LNCaP clone FGC (cell line): Measurements from ENCODE around the gene PSMB9.

Source experiments
- DNase-seq: peaks from one replicate; pipeline ENCODE4 v3.0.0-alpha.2; 2011; ENCODE audit warnings: low read depth
- H3K4me3 ChIP-seq: 2 replicates; pipeline ENCODE4 v1.5.1; 2011; ENCODE audit warnings: mild to moderate bottlenecking, low read depth, low read length, control low read depth
- CTCF ChIP-seq: IDR thresholded peaks from 2 replicates; pipeline ENCODE4 v1.5.1; 2012; ENCODE audit warnings: mild to moderate bottlenecking; ENCODE audit not compliant: control insufficient read depth, insufficient read depth; ENCODE audit errors: extremely low read depth

PSMB9 gene

GRCh38 chr6:32886681-32887383 is 32.8 kb downstream of the PSMB9 start:
- H3K4me3 ChIP-seq = no peak overlapping the region
- no peak for DNase-seq
- TF ChIP-seq CTCF = no peak

GRCh38 chr6:32887616-32888015 is 33.6 kb downstream of the PSMB9 start:
- no peak for DNase-seq
- H3K4me3 ChIP-seq = no peak overlapping the region
- no peak for TF ChIP-seq CTCF

GRCh38 chr6:32888576-32888975 is 34.6 kb downstream of the PSMB9 start:
- no peak for DNase-seq
- H3K4me3 ChIP-seq = no peak overlapping the region
- no peak for TF ChIP-seq CTCF

- no peak for TF ChIP-seq CTCF
- DNase-seq = no peak
- H3K4me3 ChIP-seq = no peak overlapping the region
Observed at GRCh38 chr6:32889533-32889932, 35.5 kb downstream of the PSMB9 start.

GRCh38 chr6:32890831-32891230 is 36.8 kb downstream of the PSMB9 start:
- TF ChIP-seq CTCF = no peak
- no peak for DNase-seq
- H3K4me3 ChIP-seq = no peak overlapping the region

- DNase-seq = peak; percentile 77
- peak overlapping the region; percentile 78 for H3K4me3 ChIP-seq
- TF ChIP-seq CTCF = no peak
Observed at GRCh38 chr6:32894085-32895005, 40.4 kb downstream of the PSMB9 start.

- DNase-seq = no peak
- no peak for TF ChIP-seq CTCF
- peak overlapping the region; percentile 78 for H3K4me3 ChIP-seq
Observed at GRCh38 chr6:32895006-32895345, 41.0 kb downstream of the PSMB9 start.
